Astrocyte (in vitro differentiated cells and primary cell): ENCODE measurements around the gene ADGRA1.

Experiments
- EZH2 ChIP-seq: IDR thresholded peaks from 2 replicates; pipeline ENCODE4 v1.6.1; 2012; ENCODE audit warnings: mild to moderate bottlenecking, low read length, inconsistent platforms; ENCODE audit not compliant: insufficient read depth
- TF ChIP-seq, protein P1 (sequence below): IDR thresholded peaks from 2 replicates; pipeline ENCODE4 v1.5.1; 2011; ENCODE audit warnings: low read depth, mild to moderate bottlenecking, inconsistent platforms, low read length, moderate library complexity; ENCODE audit not compliant: insufficient read depth

DNA sequence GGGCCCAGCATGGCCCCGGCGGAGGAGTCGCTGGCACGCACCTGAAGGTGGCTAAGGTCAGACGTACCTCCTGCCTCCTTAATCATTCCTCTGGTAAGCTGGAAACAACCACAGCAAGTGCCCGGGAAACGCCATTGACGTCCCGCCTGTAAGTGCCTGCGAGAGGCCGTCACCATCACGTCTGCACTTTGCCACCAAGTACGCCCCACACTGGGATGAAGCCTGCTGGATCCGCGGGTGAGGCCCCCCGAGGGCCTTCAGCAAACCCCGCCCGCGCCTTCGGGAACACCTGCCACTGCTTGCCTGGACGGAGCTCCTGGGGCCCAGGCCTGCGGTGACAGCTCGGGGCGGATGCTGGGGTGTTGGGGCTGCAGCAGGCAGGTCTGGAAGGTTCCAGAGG is 12.5 kb downstream of the ADGRA1 start:
- TF ChIP-seq, protein P1, sequence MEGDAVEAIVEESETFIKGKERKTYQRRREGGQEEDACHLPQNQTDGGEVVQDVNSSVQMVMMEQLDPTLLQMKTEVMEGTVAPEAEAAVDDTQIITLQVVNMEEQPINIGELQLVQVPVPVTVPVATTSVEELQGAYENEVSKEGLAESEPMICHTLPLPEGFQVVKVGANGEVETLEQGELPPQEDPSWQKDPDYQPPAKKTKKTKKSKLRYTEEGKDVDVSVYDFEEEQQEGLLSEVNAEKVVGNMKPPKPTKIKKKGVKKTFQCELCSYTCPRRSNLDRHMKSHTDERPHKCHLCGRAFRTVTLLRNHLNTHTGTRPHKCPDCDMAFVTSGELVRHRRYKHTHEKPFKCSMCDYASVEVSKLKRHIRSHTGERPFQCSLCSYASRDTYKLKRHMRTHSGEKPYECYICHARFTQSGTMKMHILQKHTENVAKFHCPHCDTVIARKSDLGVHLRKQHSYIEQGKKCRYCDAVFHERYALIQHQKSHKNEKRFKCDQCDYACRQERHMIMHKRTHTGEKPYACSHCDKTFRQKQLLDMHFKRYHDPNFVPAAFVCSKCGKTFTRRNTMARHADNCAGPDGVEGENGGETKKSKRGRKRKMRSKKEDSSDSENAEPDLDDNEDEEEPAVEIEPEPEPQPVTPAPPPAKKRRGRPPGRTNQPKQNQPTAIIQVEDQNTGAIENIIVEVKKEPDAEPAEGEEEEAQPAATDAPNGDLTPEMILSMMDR, result no peak
- no peak for TF ChIP-seq EZH2
